Measurements from ENCODE around the gene PRRC2C. TPM values are rescaled to one million over a fixed set of nuclear protein-coding genes. Genes with fewer than 3 reads are reported as not detected.
"Not testable (repeated sequence)": the region's sequence is repeated elsewhere in the genome, so short reads cannot be mapped to it uniquely, and the experiment has no call there.

The PRRC2C gene
- polyA plus RNA-seq, 3 donors = 20.0 to 33.2 (median 26.9) TPM

DNA sequence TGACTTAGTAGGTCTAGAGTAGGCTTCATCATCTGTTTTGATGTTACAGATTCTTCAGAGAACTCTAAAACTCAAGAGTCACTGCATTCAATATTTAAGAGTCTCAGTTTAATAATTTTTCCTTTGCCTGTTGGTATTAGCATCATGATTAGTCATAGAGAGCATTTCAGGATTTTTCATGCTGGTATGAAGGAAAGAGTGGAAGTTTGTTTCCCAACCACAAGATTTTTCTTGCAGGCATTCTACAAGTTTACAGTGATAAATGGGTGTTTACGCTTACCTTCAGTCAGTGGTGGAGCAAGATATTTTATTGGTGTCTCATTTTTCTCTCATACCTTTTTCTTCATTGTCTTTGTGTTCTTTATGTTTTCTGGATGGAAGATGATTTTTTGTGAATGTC is 78.3 kb downstream of the PRRC2C start:
- WGBS, 3 donors = 80 to 100% (median 97%) methylated on average over 1 of the region's 1 CpG
- H3K27ac ChIP-seq (ENCODE audit: low read depth, low read length) = no peak overlapping the region

DNA sequence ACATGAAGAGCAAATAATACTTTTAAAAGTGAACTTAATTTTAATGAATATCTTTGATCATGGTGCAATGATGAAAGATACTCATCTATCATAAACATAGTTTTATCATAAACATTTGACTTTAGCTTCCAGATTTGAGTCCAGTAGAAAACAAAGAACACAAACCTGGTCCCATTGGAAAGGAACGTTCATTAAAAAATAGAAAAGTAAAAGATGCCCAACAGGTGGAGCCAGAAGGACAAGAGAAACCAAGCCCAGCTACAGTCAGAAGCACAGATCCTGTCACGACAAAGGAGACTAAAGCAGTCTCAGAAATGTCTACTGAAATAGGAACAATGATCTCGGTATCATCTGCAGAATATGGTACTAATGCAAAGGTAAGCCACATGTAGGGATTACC is 81.1 kb downstream of the PRRC2C start:
- no peak overlapping the region for H3K27ac ChIP-seq (ENCODE audit: low read depth, low read length)
- WGBS, 3 donors = 68 to 75% (median 73%) methylated on average over 3 of the region's 3 CpGs

DNA sequence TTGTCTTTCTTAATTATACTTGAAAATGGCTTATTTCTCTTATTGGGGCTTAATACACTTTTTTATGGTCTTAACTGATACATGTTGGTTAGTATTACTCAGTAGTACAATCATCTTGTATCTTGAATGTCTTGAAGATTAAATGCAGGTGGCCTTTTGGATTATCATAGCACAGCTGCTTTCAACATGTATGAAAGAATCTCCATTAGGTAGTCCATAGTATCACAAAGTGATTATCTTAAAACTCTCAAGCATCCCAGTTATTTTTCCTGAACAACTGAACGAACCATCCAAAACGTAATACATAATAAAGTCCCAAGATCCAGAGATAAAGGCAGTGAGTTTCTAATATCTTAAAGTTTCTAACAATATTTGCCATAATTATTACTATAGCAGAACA is 85.0 kb downstream of the PRRC2C start:
- H3K27ac ChIP-seq (ENCODE audit: low read depth, low read length) = no peak overlapping the region
- WGBS, 3 donors = 88 to 91% (median 89%) methylated on average over 2 of the region's 2 CpGs

DNA sequence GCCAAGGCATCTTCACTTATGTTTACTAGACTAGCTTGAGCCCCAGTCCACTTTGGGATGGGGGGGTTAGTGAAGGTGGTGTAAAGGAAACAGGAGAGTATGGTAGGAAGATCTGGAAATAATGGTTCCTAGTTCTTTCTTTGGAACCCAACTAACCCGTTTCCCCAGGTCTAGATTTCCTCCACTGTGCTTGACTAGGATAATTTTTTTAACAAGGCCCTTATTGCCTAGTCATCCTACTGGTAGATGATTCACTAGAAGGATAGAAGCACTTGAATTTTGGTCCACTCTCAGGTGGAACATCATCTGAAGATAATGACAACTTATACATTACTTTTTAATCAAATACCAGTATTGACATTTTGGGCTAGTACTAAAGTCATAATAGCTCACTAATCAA is 90.8 kb downstream of the PRRC2C start:
- WGBS, 3 donors = 80 to 90% (median 86%) methylated on average over 1 of the region's 1 CpG
- no peak overlapping the region for H3K27ac ChIP-seq (ENCODE audit: low read depth, low read length)

DNA sequence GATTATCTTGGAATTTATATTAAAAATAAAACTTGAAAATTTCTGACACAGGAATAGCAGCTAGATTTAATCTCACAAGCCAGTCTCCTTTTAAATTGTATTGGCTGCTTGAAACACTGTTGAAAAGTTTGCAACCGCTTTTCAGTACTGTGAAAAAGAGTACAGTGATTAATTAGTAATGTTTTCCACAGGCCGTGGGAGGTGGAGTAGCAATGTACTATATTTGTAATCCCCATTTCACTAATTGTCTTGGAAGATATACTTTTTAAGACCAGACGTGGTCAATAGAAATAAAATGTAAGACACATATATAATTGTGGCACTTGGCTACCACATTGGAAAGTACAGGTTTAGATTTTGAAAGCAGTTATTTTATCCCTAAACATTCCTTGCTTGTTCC is 95.9 kb downstream of the PRRC2C start:
- H3K27ac ChIP-seq (ENCODE audit: low read depth, low read length) = no peak overlapping the region
- WGBS, 3 donors = 84 to 88% (median 86%) methylated on average over 3 of the region's 3 CpGs

DNA sequence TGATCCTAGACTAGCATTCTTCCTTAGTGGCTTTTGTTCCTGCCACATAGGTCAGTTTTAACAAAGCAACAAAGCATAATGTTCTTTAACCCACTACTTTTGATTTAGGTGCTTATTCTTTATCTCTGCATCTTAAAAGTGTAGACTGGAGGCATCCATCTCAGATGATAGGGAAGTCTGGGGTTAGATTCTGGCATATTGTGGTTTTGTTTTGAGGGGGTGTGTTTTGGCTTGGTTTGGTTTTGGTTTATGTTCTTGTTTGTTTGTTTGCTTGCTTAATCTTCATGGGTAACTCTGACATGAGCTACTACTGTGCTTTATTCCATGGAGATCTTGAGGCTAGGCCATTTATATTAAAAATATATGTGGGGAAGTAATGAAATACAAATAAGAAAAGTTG is 96.4 kb downstream of the PRRC2C start:
- no peak overlapping the region for H3K27ac ChIP-seq (ENCODE audit: low read depth, low read length)

DNA sequence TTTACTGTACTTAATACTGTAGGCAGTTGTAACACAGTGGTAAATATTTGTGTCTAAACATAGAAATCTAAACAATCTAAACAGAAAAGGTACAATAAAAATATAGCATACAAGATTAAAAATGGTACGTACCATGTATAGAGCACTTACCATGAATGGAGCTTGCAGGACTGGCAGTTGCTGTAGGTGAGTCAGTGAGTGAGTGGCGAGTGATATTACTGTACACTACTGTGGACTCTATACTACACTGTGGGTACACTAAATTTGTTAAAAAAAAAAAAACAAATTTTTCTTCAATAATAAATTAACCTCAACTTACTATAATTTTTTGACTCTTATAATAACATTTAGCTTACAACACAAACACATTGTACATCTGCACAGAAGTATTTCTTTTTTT is 97.3 kb downstream of the PRRC2C start:
- no peak overlapping the region for H3K27ac ChIP-seq (ENCODE audit: low read depth, low read length)
- WGBS, 3 donors = 95 to 96% (median 96%) methylated on average over 2 of the region's 2 CpGs

DNA sequence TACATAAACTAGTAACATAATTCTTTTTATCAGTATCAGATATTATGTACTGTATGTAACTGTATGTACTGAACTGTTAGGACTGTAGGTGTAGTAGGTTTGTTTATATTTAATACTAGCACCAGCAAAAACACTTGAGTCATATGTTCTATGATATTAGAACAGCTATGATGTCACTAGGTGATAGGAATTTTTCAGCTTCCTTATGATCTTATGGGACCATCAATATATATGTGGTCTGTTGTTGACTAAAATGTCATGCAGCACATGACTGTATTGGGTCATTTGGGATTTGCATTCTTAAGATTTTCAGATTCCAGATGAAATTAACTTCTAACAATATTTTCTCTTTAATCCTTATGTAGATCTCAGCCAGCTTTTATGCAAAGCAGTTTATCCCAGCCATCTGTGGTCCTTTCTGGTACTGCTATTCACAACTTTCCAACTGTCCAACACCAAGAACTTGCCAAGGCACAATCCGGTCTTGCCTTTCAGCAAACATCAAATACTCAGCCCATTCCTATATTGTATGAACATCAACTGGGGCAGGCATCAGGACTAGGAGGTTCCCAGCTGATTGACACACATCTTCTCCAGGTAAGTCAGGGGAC is 98.4 kb downstream of the PRRC2C start:
- WGBS, 3 donors = 73 to 88% (median 78%) methylated on average over 1 of the region's 1 CpG
- H3K27ac ChIP-seq (ENCODE audit: low read depth, low read length) = no peak overlapping the region

DNA sequence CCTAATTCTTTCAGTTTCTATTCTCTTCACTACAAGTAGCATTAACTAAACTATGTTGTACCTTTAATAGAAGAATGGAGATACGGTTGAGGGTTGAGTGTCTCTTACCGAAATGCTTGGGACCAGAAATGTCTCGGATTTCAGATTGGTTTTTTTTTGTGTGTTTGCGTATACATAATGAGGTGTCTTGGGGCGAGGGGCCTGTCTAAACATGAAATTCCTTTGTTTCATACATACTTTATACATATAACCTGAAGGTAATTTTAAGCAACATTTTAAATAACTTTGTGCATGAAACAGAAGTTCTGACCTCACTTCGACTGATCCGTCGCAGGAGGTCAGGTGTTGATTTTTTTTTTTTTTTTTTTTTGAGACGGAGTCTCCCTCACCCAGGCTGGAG is 100.4 kb downstream of the PRRC2C start:
- no peak overlapping the region for H3K27ac ChIP-seq (ENCODE audit: low read depth, low read length)
- WGBS, 3 donors = 97 to 98% (median 98%) methylated on average over 8 to 9 of the region's 9 CpGs

DNA sequence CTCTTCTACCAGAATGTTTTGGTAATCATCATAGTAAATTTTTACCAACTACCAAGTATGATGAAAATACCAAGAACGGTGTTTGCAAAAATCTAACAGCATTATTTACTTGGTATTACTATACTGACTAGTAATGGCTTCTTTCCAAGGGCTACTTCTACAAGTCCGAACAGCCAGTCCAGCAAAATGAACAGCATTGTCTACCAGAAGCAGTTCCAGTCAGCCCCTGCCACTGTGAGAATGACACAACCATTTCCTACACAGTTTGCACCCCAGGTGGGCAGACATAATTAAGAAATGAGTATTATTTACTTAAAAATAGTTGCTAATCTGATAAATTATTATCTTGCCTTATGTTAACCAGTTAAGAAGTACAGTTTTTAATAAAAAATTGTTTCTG is 102.9 kb downstream of the PRRC2C start:
- WGBS, 3 donors = 35 to 96% (median 92%) methylated on average over 2 of the region's 2 CpGs
- no peak overlapping the region for H3K27ac ChIP-seq (ENCODE audit: low read depth, low read length)

DNA sequence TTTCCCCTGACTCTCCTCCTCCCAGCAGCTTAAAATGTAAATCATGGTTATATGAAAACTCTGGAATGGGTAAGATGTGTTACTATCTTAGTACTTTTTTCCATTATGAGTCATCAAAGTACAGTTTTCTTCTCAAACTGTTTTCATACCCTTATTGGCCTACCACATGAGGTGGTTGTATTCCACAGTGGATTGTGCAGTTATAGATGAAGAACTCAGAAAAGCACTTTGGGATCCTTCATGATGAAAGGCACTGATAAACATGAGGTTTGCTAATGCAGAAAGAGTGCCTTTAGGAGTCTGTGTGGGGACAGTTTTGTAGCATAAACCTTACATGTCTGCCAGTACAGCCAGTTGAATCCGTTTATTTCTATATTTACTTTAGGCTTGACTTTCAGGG is 104.7 kb downstream of the PRRC2C start:
- 46 to 86% (median 83%) methylated on average over 1 of the region's 1 CpG for WGBS, 3 donors
- H3K27ac ChIP-seq (ENCODE audit: low read depth, low read length) = no peak overlapping the region

DNA sequence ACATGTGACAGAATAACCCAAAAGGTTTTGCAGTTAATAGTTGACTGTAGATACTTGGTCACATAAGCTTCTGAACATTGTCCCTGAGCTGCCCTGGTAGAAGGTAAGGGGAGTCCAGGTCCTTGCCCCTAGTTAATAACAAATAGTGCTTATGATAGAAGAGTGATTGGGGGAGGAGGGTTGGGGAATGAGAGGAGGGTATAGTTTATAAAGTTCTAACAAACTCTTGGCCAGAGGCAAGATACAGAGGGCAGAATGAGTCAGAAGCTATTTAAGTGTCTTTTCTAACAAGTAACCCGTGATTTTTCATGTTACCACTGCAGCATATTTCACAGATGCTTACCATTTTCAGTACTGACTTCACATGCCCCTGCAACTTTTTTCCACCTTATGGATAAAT is 110.0 kb downstream of the PRRC2C start:
- H3K27ac ChIP-seq (ENCODE audit: low read depth, low read length) = no peak overlapping the region
- 83 to 88% (median 88%) methylated on average over 1 of the region's 1 CpG for WGBS, 3 donors

DNA sequence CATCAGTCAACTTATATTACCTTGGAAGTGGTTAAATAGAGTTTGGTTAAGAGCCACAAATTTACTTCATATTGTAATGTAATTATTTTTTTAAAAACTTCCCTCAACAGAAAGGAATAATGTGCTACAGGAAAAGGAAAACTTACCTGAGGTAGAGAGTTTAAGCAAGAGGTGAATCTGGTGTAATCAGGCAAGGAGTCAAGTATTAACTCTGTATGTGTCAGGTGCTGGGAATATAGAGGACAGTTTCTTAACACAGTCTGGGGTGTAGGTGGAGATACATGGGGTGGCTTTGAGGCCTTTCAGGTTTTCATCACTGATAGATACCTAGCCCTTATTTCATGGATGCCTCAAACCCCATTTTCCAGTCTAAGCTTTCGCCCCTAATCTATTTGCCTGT is 110.8 kb downstream of the PRRC2C start:
- no peak overlapping the region for H3K27ac ChIP-seq (ENCODE audit: low read depth, low read length)
- WGBS, 3 donors = 98 to 100% (median 100%) methylated on average over 1 of the region's 1 CpG

DNA sequence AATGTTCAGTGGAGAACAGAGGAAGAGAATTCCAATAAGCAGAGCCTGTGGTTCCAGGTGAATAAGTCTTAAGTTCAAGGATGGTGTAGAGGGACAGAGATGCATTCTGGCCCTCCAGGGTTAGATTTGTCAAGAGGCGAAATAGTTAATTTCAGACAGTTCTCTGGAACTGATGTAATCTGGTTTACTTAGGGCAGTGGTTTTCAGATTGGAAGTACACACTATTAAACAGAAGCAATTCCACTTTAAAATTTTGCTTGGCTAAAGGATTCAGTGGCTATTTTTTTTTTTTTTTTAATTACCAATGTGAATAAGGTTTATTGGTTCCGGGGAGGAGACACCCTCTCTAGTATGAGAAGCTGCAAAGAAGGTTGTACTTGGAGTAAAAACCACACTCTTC is 111.4 kb downstream of the PRRC2C start:
- 85 to 92% (median 85%) methylated on average over 2 of the region's 2 CpGs for WGBS, 3 donors
- no peak overlapping the region for H3K27ac ChIP-seq (ENCODE audit: low read depth, low read length)

DNA sequence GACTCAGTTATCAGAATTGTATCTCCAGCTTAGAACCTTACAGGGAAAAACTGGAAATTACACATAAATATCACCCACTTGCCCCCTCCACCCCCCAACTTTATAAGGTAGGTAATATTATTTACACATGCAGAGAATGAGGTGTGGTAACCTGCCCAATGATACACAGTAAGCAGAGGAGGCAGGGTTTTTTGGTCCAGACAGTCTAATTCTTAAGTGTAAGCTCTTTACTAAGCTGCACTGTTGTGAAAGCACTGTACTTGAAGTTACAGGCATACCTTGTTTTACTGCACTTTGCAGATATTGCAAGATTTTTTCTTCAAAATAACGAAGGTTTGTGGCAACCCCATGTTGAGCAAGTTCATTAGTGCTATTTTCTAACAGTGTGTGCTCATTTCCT is 111.9 kb downstream of the PRRC2C start:
- H3K27ac ChIP-seq (ENCODE audit: low read depth, low read length) = no peak overlapping the region
- WGBS, 3 donors = 52 to 81% (median 59%) methylated on average over 1 of the region's 1 CpG

DNA sequence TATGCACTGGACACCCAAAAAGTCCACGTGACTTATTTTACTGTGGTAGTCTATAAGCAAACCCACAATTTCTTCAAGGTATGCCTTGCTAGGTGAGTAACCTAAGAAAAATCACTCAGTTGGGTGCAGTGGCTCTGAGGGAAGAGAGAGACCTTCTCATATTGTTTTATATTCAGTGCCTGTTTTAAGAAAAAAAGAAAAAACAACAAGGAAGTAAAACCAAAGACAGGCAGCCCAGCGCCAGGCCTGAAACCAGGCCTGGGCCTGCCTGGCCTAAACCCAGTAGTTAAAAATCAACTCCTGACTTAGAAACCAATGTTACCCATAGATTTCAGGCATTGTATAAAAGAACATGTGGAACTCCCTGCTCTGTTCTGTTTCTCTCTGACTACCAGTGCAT is 115.0 kb downstream of the PRRC2C start:
- H3K27ac ChIP-seq (ENCODE audit: low read depth, low read length) = not testable (repeated sequence)
- WGBS, 3 donors = 82 to 93% (median 91%) methylated on average over 2 of the region's 2 CpGs

DNA sequence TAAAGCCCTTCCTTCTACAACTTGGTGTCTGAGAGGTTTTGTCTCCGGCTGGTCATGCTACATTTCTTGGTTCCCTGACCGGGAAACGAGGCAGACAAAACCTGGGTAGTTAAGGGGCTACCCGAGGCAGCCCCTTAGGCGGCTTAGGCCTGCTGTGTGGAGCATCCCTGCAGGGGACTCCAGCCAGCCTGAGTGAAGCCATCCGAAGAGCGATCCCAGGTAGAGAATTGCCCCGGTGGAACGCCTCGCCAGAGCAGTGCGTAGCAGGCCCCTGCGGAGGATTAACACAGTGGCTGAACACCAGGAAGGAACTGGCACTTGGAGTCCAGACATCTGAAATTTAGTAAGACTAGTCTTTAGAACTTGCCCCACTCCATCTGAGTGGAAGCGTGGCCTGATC is 115.5 kb downstream of the PRRC2C start:
- 95 to 97% (median 97%) methylated on average over 13 of the region's 13 CpGs for WGBS, 3 donors
- no peak overlapping the region for H3K27ac ChIP-seq (ENCODE audit: low read depth, low read length)

DNA sequence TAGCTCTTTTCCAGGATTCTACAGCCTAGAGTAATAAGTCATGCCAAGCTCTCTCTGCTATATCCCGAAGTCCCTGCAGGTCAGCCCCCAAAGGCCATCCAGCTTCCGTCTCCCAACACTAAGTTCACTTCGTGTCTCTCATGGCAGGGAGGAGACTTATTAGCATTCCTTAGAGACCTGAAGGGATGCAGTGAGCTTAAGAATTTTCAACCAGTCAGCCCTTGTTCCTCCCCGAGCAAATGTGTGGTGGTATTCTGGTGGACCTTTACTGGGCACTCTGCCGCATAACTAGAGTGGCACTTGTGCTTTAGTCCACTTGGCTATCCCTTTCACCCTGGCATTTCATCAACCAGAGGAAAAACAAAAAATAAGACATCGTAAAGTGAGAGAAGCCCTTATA is 117.7 kb downstream of the PRRC2C start:
- not testable (repeated sequence) for H3K27ac ChIP-seq (ENCODE audit: low read depth, low read length)
- 67 to 85% (median 72%) methylated on average over 6 of the region's 6 CpGs for WGBS, 3 donors

DNA sequence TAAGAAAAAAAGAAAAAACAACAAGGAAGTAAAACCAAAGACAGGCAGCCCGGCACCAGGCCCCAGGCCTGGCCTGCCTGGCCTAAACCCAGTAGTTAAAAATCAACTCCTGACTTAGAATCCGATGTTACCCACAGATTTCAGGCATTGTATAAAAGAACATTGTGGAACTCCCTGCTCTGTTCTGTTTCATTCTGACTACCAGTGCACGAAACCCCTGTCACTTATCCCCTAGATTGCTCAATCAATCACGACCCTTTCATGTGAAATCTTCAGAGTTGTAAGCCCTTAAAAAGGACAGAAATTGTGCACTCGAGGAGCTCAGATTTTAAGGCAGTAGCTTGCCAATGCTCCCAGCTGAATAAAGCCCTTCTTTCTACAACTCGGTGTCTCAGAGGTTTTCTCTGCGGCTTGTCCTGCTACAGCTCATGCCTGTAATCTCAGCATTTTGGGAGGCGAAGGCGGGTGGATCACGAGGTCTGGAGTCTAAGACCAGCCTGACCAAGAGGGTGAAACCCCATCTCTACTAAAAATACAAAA is 121.1 kb downstream of the PRRC2C start:
- H3K27ac ChIP-seq (ENCODE audit: low read depth, low read length) = no peak overlapping the region
- 72 to 76% (median 74%) methylated on average over 10 of the region's 10 CpGs for WGBS, 3 donors

DNA sequence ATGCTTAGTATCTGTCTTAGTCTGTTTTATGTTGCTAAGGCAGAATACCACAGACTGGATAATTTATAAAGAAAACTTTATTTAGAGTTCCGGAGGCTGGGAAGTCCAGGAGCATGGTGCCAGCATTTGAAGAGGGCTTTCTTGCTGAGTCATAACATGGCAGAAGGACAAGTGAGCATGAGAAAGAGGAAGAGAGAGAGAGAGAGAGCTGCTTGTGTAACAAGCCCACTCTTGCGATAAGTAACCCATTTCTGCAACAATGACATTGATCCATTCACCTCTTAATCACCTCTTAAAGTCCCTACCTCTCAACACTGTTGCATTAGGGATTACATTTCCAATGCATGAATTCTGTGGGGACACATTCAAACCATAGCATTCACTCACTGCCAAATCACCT is 125.1 kb downstream of the PRRC2C start:
- 60 to 70% (median 68%) methylated on average over 2 of the region's 2 CpGs for WGBS, 3 donors
- H3K27ac ChIP-seq (ENCODE audit: low read depth, low read length) = no peak overlapping the region

DNA sequence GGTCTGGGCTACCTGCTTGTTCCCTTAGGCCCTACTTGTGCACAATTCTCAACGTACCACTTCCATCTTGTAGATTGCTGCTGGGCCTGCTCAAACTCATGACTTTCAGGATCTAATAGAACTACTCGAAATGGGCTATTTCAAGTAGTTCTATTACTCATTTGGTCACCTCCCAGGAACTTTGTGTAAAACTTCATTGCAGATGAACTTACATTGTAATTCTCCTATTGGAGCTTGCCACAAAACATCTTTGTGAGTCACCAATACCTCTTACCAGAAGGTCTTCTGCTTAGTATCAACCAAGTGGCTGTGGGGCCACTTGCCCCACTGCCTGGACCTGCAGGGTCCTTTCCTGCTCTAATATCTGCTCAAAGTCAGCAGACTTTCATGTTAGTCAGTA is 126.0 kb downstream of the PRRC2C start:
- whole genome bisulfite sequencing, 3 donors = 78 to 85% (median 80%) methylated on average over 2 of the region's 2 CpGs

More for the DNA sequence above, 126.0 kb downstream of the PRRC2C start:
- no peak overlapping the region for H3K27ac ChIP-seq (ENCODE audit: low read depth, low read length)

All from adipose tissue (tissue), 3 donors.